Mesothelial cell of epicardium (in vitro differentiated cells): ENCODE measurements around the gene LIMK1. TPM values are rescaled to one million over a fixed set of nuclear protein-coding genes. Genes with fewer than 3 reads are reported as not detected.
A peak's percentile ranks its signal among the peaks of the same experiment; 100 is the strongest.
"Not testable (repeated sequence)": the region's sequence is repeated elsewhere in the genome, so short reads cannot be mapped to it uniquely, and the experiment has no call there.

ENCODE experiments used
- DNase-seq, 2 experiments: peaks; one replicate each; pipeline ENCODE4 v3.0.0; 2021; ENCODE audit warnings: low spot score in 2 of 2; ENCODE audit not compliant: unreplicated experiment in 2 of 2
- H3K27ac Mint-ChIP-seq: 2 replicates; pipeline ENCODE4 v1.8.0; 2021; ENCODE audit warnings: mixed read lengths
- H3K27me3 Mint-ChIP-seq: 2 replicates; pipeline ENCODE4 v1.8.0; 2021; ENCODE audit warnings: low read depth, mixed read lengths
- H3K36me3 Mint-ChIP-seq: 2 replicates; pipeline ENCODE4 v1.8.0; 2021; ENCODE audit warnings: mixed read lengths
- H3K4me1 Mint-ChIP-seq: 2 replicates; pipeline ENCODE4 v1.8.0; 2021; ENCODE audit warnings: mixed read lengths
- H3K4me3 Mint-ChIP-seq: 2 replicates; pipeline ENCODE4 v1.8.0; 2021; ENCODE audit warnings: mild to moderate bottlenecking, moderate library complexity, mixed read lengths
- H3K9me3 Mint-ChIP-seq: 2 replicates; pipeline ENCODE4 v1.8.0; 2021; ENCODE audit warnings: mixed read lengths
- total RNA-seq: library from RNA; stranded (reverse); gene quantifications from 3 replicates; pipeline ENCODE4 v1.2.1, GENCODE V29; 2021
- TF ChIP-seq, protein P1 (sequence below): fragments of 200-600 bp; sonication (generic); IDR thresholded peaks from one replicate; pipeline ENCODE4 v1.5.0; 2021; ENCODE audit warnings: antibody characterized with exemption; ENCODE audit not compliant: unreplicated experiment

Gene LIMK1
- total RNA-seq, 1 donor from 2014 or later = 54.6 TPM

DNA sequence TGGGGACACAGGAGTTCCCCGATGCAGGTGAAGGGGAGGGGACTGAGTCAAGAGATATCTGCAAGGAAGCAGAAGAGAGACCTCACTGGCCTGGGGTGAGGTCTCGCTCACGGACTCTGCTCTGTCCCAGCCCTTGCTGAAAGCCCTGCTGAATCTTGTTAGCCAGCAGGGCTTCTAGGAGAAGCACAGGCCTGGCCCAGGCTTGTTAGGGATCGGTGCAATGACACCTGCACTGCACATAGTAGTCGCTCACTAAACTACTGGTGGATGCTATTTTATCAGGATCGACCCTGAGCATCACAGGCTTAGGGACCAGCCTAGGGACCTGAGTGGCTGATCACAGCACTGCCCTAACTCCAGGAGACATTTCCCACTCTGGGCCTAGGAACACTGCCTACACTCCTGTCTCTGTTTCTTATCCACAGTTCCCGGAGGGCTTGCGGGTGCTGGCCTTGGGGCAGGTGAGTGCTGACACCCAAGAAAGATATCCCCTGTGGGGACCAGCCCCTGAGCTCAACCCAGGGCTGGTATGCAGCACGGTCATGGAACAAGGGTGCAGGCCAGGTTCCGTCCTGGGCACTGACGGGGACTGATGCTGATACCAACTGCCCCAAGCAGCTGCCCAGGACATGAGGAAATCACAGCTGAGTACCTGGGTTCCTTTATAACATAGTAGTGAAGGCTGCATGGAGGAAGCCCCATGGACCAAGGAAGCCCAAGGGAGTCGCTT lies 42.6 kb upstream of the LIMK1 start:
- DNase-seq = no peak
- no peaks in the 10 kb centered on the region for H3K9me3 Mint-ChIP-seq
- no peak overlapping the region for H3K4me3 Mint-ChIP-seq
- H3K36me3 Mint-ChIP-seq = no peaks in the 10 kb centered on the region
- H3K27ac Mint-ChIP-seq = no peak overlapping the region
- H3K4me1 Mint-ChIP-seq = peaks cover 34% of the 10 kb centered on the region
- H3K27me3 Mint-ChIP-seq = no peaks in the 10 kb centered on the region
- TF ChIP-seq, protein P1, sequence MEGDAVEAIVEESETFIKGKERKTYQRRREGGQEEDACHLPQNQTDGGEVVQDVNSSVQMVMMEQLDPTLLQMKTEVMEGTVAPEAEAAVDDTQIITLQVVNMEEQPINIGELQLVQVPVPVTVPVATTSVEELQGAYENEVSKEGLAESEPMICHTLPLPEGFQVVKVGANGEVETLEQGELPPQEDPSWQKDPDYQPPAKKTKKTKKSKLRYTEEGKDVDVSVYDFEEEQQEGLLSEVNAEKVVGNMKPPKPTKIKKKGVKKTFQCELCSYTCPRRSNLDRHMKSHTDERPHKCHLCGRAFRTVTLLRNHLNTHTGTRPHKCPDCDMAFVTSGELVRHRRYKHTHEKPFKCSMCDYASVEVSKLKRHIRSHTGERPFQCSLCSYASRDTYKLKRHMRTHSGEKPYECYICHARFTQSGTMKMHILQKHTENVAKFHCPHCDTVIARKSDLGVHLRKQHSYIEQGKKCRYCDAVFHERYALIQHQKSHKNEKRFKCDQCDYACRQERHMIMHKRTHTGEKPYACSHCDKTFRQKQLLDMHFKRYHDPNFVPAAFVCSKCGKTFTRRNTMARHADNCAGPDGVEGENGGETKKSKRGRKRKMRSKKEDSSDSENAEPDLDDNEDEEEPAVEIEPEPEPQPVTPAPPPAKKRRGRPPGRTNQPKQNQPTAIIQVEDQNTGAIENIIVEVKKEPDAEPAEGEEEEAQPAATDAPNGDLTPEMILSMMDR = no peak

GRCh38 chr7:74042746-74043522 lies 40.7 kb upstream of the LIMK1 start:
- H3K9me3 Mint-ChIP-seq = no peaks in the 10 kb centered on the region
- H3K27me3 Mint-ChIP-seq = no peaks in the 10 kb centered on the region
- peak overlapping the region; percentile 52 for H3K4me3 Mint-ChIP-seq
- H3K27ac Mint-ChIP-seq = peak overlapping the region; percentile 96
- H3K4me1 Mint-ChIP-seq = peaks cover 34% of the 10 kb centered on the region
- no peak for DNase-seq
- TF ChIP-seq, protein P1 = no peak
- no peaks in the 10 kb centered on the region for H3K36me3 Mint-ChIP-seq

- Mint-ChIP-seq H3K4me1 (peaks cover 34% of the 10 kb centered on the region), H3K36me3 (no peaks in the 10 kb centered on the region), H3K27ac (peak overlapping the region; percentile 96), H3K9me3 (no peaks in the 10 kb centered on the region), H3K27me3 (no peaks in the 10 kb centered on the region), H3K4me3 (peak overlapping the region; percentile 52)
- TF ChIP-seq, protein P1 = no peak
- no peak for DNase-seq
Observed at GRCh38 chr7:74043523-74043951, 40.1 kb upstream of the LIMK1 start.

- Mint-ChIP-seq H3K9me3 (no peaks in the 10 kb centered on the region), H3K27me3 (no peaks in the 10 kb centered on the region), H3K4me1 (peaks cover 34% of the 10 kb centered on the region), H3K36me3 (no peaks in the 10 kb centered on the region), H3K4me3 (no peak overlapping the region), H3K27ac (no peak overlapping the region)
- DNase-seq = no peak
- TF ChIP-seq, protein P1 = no peak
Observed at GRCh38 chr7:74044366-74045350, 38.9 kb upstream of the LIMK1 start.

DNA sequence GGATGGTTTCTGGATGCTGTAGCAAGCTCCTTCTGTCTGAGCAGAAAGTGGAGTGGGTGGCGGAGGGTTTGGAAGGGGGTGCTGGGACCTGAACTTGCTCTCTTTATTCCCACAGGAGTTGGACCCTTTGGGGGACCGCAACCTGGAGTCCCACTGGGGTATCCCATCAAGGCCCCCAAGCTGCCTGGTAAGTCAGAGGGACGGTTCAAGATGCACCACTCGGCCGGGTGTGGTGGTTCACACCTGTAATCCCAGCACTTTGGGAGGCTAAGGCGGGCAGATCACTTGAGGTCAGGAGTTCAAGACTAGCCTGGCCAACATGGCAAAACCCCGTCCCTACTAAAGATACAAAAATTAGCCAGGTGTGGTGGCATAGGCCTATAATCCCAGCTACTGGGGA lies 37.0 kb upstream of the LIMK1 start:
- H3K27me3 Mint-ChIP-seq, H3K36me3 Mint-ChIP-seq, H3K4me3 Mint-ChIP-seq, H3K9me3 Mint-ChIP-seq, DNase-seq, H3K27ac Mint-ChIP-seq: not testable (repeated sequence)
- peaks cover 30% of the 10 kb centered on the region for H3K4me1 Mint-ChIP-seq
